Activated naive CD8-positive, alpha-beta T cell (primary cell): ENCODE measurements around the gene BORCS6.
"Not testable (repeated sequence)": the region's sequence is repeated elsewhere in the genome, so short reads cannot be mapped to it uniquely, and the experiment has no call there.

Source experiments
- H3K27ac Mint-ChIP-seq: one replicate; pipeline ENCODE4 v1.8.0; 2021; ENCODE audit warnings: mixed read lengths
- H3K27me3 Mint-ChIP-seq: one replicate; pipeline ENCODE4 v1.8.0; 2021; ENCODE audit warnings: mixed read lengths
- H3K36me3 Mint-ChIP-seq: one replicate; pipeline ENCODE4 v1.8.0; 2021; ENCODE audit warnings: mixed read lengths
- H3K4me1 Mint-ChIP-seq: one replicate; pipeline ENCODE4 v1.8.0; 2021; ENCODE audit warnings: low read depth, mixed read lengths
- H3K4me3 Mint-ChIP-seq: one replicate; pipeline ENCODE4 v1.8.0; 2021; ENCODE audit warnings: mild to moderate bottlenecking, mixed read lengths
- H3K9me3 Mint-ChIP-seq: one replicate; pipeline ENCODE4 v1.8.0; 2021; ENCODE audit warnings: low read depth, mixed read lengths

The BORCS6 gene

DNA sequence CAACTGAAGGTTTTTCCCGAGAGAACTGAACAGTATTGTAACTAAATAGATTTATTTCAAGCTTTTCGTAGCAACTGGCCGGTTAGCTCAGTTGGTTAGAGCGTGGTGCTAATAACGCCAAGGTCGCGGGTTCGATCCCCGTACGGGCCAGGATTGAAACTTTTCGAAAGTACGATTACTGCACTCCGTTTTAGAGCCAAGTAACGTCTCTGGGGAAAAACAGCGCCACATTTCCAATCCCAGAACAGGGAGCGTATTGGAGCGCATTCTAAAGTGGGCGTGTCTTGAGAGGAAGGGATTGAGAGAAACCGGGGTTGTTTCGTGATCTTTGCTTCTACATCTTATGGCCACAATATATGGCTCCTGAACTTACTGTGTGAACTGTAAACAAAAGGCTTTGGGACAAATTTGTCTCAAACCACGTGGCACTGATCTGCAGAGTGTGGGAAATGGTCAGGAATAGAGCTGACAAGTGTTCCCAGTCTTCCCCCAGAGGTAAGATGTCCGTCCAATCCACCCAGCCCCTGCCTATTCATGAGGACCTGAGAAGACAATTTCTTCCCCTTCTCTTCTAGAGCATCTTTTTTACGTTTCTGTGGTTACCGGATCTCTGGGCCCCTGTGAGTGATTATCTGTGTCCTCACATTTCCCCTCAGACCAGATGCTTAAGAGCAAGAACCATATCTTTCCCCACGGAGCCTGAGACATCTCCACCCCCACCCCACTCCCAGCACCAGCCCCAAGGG lies 2.3 kb downstream of the BORCS6 start:
- peaks cover 17% of the 10 kb centered on the region for H3K4me1 Mint-ChIP-seq

DNA sequence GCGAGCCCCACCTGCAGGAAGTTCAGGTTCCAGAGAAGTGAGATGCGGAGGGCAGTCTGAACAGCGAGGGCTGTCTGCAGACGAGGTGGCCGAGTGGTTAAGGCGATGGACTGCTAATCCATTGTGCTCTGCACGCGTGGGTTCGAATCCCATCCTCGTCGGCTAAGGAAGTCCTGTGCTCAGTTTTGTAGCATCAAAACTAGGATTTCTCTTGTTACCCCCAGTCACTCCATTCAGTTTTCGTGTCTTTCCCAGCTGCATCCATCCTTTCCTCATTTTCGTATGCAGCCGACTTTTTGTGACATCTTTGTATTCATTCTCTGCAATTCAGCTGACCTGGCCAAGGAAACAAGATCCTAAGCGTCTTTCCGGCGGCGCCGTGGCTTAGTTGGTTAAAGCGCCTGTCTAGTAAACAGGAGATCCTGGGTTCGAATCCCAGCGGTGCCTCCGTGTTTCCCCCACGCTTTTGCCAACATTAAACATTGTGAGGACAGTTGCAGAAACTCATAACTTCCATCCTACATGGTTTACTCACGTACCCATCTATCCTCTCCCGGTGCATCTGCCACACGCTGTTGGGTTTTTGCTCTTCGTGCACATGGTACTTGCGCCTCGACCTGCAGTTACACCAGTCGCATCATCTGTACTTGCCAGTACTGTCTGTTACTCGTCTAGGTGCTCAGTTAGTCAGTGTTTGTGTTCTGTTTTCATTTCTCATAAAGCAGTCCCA lies 3.0 kb downstream of the BORCS6 start:
- peaks cover 18% of the 10 kb centered on the region for H3K4me1 Mint-ChIP-seq
- no peak overlapping the region for H3K4me3 Mint-ChIP-seq
- no peaks in the 10 kb centered on the region for H3K27me3 Mint-ChIP-seq

More for the DNA sequence above, 2.3 kb downstream of the BORCS6 start:
- no peak overlapping the region for H3K27ac Mint-ChIP-seq
- no peak overlapping the region for H3K4me3 Mint-ChIP-seq
- H3K36me3 Mint-ChIP-seq: no peaks in the 10 kb centered on the region
- no peaks in the 10 kb centered on the region for H3K27me3 Mint-ChIP-seq
- H3K9me3 Mint-ChIP-seq: no peaks in the 10 kb centered on the region

DNA sequence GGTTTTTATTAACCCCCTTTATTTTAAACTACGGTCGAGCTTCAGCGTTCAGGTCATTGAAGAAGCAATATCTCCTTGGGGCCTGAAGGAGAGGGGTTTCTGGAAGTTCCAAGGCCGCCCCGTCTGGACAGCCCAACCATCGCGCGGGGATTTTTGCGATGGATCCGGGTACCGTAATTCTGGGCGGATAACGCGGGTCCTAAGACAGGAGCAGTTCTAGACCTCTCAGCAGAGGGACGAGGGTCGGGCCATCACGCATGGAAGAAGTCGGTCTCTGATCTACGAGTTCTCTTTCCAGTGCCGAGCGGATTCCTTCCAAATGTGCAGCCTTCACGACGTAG lies 3.6 kb downstream of the BORCS6 start:
- Mint-ChIP-seq H3K9me3 (no peaks in the 10 kb centered on the region), H3K27me3 (no peaks in the 10 kb centered on the region), H3K4me3 (no peak overlapping the region), H3K36me3 (no peaks in the 10 kb centered on the region), H3K27ac (no peak overlapping the region), H3K4me1 (peaks cover 20% of the 10 kb centered on the region)

More for the DNA sequence above, 3.0 kb downstream of the BORCS6 start:
- no peaks in the 10 kb centered on the region for H3K9me3 Mint-ChIP-seq
- no peaks in the 10 kb centered on the region for H3K36me3 Mint-ChIP-seq
- no peak overlapping the region for H3K27ac Mint-ChIP-seq

DNA sequence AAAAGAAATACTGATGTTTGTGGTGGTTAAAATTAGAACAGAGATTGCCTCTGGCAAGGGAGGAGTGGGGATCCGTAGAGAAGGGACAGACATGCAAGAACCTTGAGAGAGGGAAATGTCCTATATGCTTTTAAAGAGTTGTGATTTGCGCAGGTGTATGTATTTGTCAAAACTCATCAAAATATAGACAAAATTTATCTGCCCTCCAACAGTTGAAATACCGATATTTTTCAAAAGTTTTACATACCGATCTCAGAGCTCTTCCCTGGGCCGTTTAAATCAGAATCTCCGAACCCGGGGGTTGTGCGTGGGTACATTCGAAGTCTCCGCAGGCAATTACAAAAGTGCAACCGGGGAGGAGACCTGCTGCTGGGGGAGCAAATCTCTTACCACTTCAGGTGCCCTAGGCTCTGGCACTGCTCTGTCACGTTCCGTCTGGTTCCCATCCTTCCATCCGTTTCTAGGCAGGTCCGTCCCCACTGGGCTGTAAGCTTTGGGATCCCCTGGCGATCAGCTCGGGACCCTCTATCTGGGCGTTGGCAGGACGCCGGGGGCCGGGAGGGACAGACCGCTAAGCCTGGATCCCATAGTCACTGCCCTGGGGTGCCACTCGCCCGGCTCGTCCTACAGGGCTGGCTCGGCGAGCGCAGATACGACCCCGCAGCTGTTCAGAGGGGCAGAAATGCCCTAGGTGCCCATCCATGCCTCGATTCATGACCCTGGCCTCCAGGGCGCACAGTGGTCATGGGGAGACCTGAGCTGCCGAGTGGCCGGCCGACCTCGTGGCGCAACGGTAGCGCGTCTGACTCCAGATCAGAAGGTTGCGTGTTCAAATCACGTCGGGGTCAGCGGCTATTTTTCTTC lies 4.2 kb downstream of the BORCS6 start:
- Mint-ChIP-seq H3K4me1 (peaks cover 20% of the 10 kb centered on the region), H3K36me3 (no peaks in the 10 kb centered on the region), H3K4me3 (no peak overlapping the region), H3K27ac (no peak overlapping the region), H3K27me3 (no peaks in the 10 kb centered on the region), H3K9me3 (no peaks in the 10 kb centered on the region)

DNA sequence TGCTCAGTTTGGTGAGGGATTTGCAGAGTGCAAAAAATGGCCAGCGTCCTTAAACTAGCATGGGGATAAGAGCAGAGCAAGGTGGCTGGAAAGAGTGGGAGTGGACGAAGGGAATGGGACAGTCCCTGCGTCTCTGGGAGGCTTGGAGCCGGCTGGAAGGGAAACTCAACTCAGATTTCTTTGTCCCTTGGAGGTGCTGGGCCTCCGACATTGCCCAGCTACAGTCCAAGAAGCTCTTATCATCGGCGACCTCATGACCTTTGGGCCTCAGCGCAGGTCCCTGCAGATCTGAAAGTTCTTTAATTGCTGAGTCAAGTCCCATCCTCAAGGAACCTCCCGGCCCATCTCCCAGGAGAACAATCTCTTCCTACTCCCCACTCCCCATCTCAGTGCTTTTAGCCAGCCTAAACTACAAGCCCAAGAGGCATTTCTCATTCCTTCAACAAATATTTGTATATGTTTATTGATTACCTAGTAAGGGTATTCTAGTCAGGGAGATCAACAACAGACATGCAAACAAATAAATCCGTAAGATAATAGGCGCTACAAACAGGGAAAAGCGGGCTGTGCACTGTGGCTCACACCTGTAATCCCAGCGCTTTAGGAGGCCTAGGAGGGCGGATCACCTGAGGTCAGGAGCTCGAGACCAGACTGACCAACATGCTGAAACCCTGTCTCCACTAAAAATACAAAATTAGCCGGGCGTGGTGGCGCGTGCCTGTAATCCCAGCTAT lies 12.8 kb downstream of the BORCS6 start:
- no peaks in the 10 kb centered on the region for H3K36me3 Mint-ChIP-seq
- H3K9me3 Mint-ChIP-seq: no peaks in the 10 kb centered on the region
- peaks cover 44% of the 10 kb centered on the region for H3K4me1 Mint-ChIP-seq
- H3K4me3 Mint-ChIP-seq: peak overlapping the region; percentile 92
- peak overlapping the region; percentile 91 for H3K27ac Mint-ChIP-seq
- H3K27me3 Mint-ChIP-seq: no peaks in the 10 kb centered on the region

DNA sequence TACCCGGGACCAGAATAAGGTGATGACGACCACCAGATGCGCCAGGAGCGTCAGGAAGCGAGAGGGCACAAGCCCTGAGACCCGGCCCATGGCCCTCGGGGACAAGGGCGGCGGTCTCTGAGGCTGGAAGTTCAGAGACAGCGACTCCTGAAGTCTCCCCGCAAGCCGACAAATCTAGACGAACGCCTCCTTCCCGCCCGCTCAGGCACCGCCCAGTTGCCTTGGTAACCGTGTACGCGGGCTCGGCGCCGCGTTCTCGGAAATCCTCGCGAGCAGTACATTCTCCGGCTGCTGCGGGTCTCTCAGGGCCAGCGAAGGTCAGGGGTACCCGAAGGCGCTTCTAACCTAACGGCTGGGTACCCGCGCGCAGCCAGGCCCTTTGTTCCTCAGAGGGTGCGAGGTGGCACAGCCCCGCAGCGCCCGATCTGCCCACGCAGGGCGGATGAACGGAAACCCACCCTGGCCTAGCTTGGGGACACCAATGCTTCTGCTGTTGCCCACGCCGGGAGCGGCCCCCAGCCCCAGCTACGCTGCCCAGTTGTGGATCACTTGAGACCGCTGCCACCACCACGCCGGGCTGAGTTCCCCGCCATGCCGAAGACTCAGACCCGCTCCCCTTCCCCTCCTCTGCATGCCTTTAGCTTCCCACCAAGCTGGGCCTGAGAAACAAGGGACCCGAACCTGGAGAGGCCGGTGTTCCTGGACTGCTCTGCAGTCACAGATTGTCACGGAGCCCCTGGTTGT lies 13.6 kb downstream of the BORCS6 start, which contains the start of gene TMEM107:
TMEM107 (minus strand) TSS at position 184 of the 744 bp plus-strand sequence; CDS start at position 90, 94 bp downstream.
- H3K4me3 Mint-ChIP-seq: peak within 1 kb of the TSS; percentile 92
- H3K4me1 Mint-ChIP-seq: peaks cover 41% of the 10 kb centered on the region
- peak within 1 kb of the TSS; percentile 91 for H3K27ac Mint-ChIP-seq

DNA sequence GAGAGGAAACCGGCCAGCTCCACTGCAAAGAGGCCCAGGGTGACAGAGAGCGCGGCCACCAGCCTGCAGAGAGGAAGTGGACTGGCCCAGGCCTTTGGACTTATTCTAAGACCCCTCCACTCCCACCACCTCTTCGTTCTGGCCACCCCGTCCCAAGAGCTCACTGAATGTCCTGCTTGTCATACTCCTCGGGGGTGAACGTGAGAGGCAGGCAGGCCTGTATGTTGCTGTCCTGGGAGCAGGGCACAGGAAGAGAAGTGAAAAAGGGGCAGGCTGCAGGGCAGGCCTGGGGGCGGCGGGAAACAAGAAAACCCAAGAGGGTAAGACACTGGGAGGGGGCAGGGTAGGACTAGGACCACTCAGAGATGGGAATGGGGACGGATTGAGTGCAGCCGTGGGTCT lies 14.2 kb downstream of the BORCS6 start:
- Mint-ChIP-seq H3K27me3 (no peaks in the 10 kb centered on the region), H3K9me3 (no peaks in the 10 kb centered on the region), H3K4me1 (peaks cover 38% of the 10 kb centered on the region), H3K36me3 (no peaks in the 10 kb centered on the region), H3K27ac (peak overlapping the region; percentile 91), H3K4me3 (peak overlapping the region; percentile 92)

More for the DNA sequence above, 13.6 kb downstream of the BORCS6 start, which contains the start of gene TMEM107:
- Mint-ChIP-seq H3K27me3 (no peaks in the 10 kb centered on the region), H3K36me3 (no peaks in the 10 kb centered on the region), H3K9me3 (no peaks in the 10 kb centered on the region)

DNA sequence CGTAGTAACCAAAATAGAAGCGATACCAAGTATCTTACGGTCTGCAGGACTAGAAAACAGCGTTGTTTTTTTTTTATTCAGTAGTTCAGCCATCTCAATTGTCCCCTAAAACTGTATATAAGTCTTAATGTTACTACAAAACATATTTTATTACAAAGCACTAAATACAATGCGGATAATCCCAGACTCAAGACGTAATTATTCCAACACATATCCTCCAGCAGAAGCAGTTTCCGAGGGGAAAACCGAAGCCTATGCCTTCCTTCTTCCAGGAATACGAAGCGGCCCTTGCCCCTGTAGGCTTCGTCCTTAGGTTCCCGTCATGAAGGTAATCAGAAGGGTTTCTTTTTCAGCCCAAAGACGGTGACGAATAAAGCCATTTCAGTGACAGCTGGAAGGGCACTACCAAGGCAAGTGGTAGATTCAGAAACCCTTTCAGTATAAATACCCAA lies 16.1 kb downstream of the BORCS6 start:
- Mint-ChIP-seq H3K36me3 (no peaks in the 10 kb centered on the region), H3K9me3 (no peaks in the 10 kb centered on the region), H3K27ac (peak overlapping the region; percentile 100), H3K27me3 (no peaks in the 10 kb centered on the region), H3K4me3 (peak overlapping the region; percentile 90), H3K4me1 (peaks cover 39% of the 10 kb centered on the region)

DNA sequence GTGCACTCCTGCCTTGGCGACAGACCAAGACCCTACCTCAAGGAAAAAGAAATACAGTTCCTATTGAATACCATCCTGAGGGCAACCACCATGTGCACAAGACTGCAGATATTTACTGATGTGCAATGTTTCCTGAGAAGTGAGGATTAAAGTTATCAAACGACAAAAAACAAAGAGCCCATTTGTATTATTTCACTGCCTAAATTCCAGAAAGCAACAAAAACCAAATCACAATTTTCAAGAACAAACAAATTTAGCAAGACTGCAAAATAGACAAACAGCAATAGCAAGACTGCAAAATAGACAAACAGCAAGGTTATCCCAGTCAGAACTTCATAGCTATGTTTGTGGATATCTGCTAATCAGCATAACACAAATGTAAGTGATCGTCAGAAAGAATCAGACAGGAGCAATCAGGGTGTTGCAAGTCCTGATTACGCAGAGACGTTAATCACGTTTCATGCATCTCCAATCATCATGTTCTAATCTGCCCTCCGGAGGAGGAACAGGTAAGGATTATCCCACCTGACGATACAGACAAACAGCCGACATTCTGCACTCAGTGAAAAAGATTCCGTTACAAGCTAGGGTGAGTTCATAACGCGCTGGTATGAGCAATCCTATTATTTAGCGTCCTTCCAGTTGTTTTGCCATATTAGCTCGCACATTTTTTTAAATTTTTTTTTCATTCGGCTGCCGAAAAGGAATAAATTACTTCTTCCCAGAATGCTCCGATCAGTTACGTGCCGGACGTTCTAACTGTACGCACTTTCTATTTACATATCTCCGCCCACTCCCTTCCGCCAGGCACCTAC lies 16.7 kb downstream of the BORCS6 start:
- H3K36me3 Mint-ChIP-seq: no peaks in the 10 kb centered on the region
- peaks cover 41% of the 10 kb centered on the region for H3K4me1 Mint-ChIP-seq
- H3K4me3 Mint-ChIP-seq: peak overlapping the region; percentile 90
- no peaks in the 10 kb centered on the region for H3K27me3 Mint-ChIP-seq
- H3K9me3 Mint-ChIP-seq: no peaks in the 10 kb centered on the region
- H3K27ac Mint-ChIP-seq: peak overlapping the region; percentile 100

DNA sequence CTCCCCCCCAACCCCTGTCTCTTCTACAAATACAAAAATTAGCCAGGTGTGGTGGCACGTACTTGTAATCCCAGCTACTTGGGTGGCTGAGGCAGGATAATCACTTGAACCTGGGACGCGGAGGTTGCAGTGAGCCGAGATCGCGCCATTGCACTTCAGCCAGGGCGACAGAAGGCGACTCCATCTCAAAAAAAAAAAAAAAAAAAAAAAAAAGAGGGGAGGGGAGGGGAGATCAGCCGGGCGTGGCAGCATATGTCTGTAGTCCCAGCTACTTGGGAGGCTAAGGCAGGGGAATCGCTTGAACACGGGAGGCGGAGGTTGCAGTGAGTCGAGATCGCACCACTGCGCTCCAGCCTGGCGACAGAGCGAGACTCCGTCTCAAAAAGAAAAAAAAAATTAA lies 19.8 kb downstream of the BORCS6 start:
- not testable (repeated sequence) for H3K36me3 Mint-ChIP-seq, H3K4me3 Mint-ChIP-seq, H3K9me3 Mint-ChIP-seq, H3K27ac Mint-ChIP-seq, H3K27me3 Mint-ChIP-seq
- peaks cover 31% of the 10 kb centered on the region for H3K4me1 Mint-ChIP-seq

DNA sequence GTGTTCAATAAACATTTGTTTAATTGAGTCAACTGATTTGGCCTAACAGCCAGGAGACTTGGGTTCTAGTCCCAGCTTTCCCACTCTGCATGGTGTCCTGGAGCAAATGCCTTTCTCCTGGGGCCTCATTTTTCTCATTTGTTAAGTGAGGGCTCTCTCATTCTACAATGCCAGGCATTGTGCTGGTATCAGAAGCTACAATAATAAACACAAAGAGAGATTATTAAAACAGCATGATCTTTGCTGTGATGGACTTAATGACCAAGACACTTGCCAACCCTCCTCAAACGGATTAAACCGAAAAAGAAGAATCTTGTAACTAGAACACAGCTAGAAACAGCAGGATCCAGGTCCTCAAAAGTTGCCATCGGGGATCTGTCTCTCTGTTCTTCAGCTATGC lies 22.5 kb downstream of the BORCS6 start:
- no peaks in the 10 kb centered on the region for H3K36me3 Mint-ChIP-seq
- H3K4me3 Mint-ChIP-seq: no peak overlapping the region
- H3K4me1 Mint-ChIP-seq: peaks cover 33% of the 10 kb centered on the region
- H3K27ac Mint-ChIP-seq: no peak overlapping the region
- no peaks in the 10 kb centered on the region for H3K9me3 Mint-ChIP-seq
- H3K27me3 Mint-ChIP-seq: no peaks in the 10 kb centered on the region

DNA sequence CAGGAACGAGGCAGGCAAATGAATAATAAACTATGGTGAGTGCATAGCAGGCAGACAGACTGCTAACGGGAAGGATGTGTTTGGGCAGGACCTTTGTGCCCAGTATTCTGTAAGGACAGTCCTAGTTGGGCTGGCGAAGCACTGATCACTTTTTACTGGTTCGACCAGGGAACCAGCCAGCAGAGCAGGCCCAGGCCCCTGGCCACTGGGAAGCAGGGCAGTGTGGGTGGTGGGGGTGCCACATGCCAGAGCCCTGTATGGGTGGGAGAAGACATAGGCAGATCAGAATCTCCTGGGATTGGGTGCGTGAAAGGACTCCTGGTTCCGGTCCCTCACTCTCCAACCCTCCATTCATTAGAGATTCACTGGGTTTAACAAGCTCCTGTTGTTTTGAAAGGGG lies 23.2 kb downstream of the BORCS6 start:
- Mint-ChIP-seq H3K36me3 (no peaks in the 10 kb centered on the region), H3K4me3 (no peak overlapping the region), H3K4me1 (peaks cover 32% of the 10 kb centered on the region), H3K9me3 (no peaks in the 10 kb centered on the region), H3K27ac (peak overlapping the region; percentile 55), H3K27me3 (no peaks in the 10 kb centered on the region)

DNA sequence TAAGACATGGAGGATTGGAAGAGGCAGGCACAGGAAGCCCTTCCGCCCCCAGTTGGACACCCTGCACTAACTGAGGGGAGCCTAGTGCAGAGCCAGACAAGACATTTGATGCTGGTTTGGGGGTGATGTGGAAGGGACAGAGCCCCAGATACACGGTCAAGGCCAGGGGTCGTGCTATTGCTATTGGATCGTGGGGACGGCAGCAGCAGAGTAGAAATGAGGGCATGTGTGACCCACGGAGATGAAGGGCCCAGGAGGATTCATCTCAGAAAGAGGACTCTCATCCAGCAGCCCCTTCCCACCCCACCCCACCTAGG lies 25.2 kb downstream of the BORCS6 start:
- no peaks in the 10 kb centered on the region for H3K9me3 Mint-ChIP-seq
- peak overlapping the region; percentile 95 for H3K27ac Mint-ChIP-seq
- H3K27me3 Mint-ChIP-seq: no peaks in the 10 kb centered on the region
- H3K4me3 Mint-ChIP-seq: peak overlapping the region; percentile 85
- peaks cover 2% of the 10 kb centered on the region for H3K36me3 Mint-ChIP-seq
- H3K4me1 Mint-ChIP-seq: peaks cover 50% of the 10 kb centered on the region
